Esophagus (tissue), 2 donors: ENCODE measurements around the gene PLEK. TPM values are rescaled to one million over a fixed set of nuclear protein-coding genes. Genes with fewer than 3 reads are reported as not detected.

Source experiments
- H3K27ac ChIP-seq, 2 donors: one replicate each; pipeline ENCODE4 v1.5.1; 2013; ENCODE audit warnings: low read depth in 2 of 2, mild to moderate bottlenecking in 2 of 2, inconsistent platforms in 1 of 2, low read length in 1 of 2, moderate library complexity in 1 of 2
- H3K27me3 ChIP-seq, 2 donors: one replicate each; pipeline ENCODE4 v1.6.1; 2013; ENCODE audit warnings: low read length in 2 of 2, control low read depth in 1 of 2, mild to moderate bottlenecking in 1 of 2; ENCODE audit not compliant: insufficient read depth in 2 of 2, control insufficient read depth in 1 of 2
- H3K36me3 ChIP-seq, 2 donors: one replicate each; pipeline ENCODE4 v1.6.1; 2013; ENCODE audit warnings: low read length in 1 of 2; ENCODE audit not compliant: control insufficient read depth in 2 of 2, insufficient read depth in 2 of 2
- H3K4me1 ChIP-seq, 2 donors: one replicate each; pipeline ENCODE4 v1.6.1; 2013; ENCODE audit warnings: low read length in 1 of 2; ENCODE audit not compliant: control insufficient read depth in 2 of 2, insufficient read depth in 2 of 2
- H3K4me3 ChIP-seq, 2 donors: one replicate each; pipeline ENCODE4 v1.5.1; 2013; ENCODE audit warnings: low read length in 2 of 2, mild to moderate bottlenecking in 2 of 2, low read depth in 1 of 2, moderate library complexity in 1 of 2
- H3K9me3 ChIP-seq, 2 donors: one replicate each; pipeline ENCODE4 v1.6.1; 2013; ENCODE audit warnings: mild to moderate bottlenecking in 2 of 2, low read depth in 1 of 2, low read length in 1 of 2, moderate library complexity in 1 of 2; ENCODE audit not compliant: control insufficient read depth in 2 of 2, insufficient read depth in 1 of 2
- WGBS, 2 donors: extraction: QIAGEN DNeasy Blood & Tissue Kit; methylation state at CpG; one replicate each; pipeline ENCODE4 v1.1.7; 2013; 5-methylcytosine and 5-hydroxymethylcytosine counted together
- polyA plus RNA-seq, 2 donors: library from polyadenylated mRNA; stranded (reverse); fragments of 200-250 nt; gene quantifications; one replicate each; pipeline ENCODE4 v1.2.3, GENCODE V29; 2013
- donor health status: healthy with polysubstance abuse.
- donor health status: Bipolar disorder and iron deficiency.

PLEK gene
- polyA plus RNA-seq, 2 donors = 1.2 to 1.4 TPM

- H3K36me3 ChIP-seq = no peaks in the 10 kb centered on the region
- H3K4me1 ChIP-seq = no peaks in the 10 kb centered on the region
- no peaks in the 10 kb centered on the region for H3K9me3 ChIP-seq
- H3K4me3 ChIP-seq = no peak overlapping the region
- 39 to 52% methylated on average over 5 of the region's 5 CpGs for WGBS, 2 donors
- H3K27me3 ChIP-seq = no peaks in the 10 kb centered on the region
- H3K27ac ChIP-seq = peak overlapping the region in 1 of 2 donors; percentile 64
Measured at GRCh38 chr2:68367953-68368653, 3.0 kb downstream of the PLEK start.

GRCh38 chr2:68368654-68369336, 3.7 kb downstream of the PLEK start:
- Histone ChIP-seq H3K27me3 (no peaks in the 10 kb centered on the region), H3K4me1 (no peaks in the 10 kb centered on the region), H3K9me3 (no peaks in the 10 kb centered on the region), H3K36me3 (no peaks in the 10 kb centered on the region), H3K27ac (peak overlapping the region in 1 of 2 donors; percentile 64), H3K4me3 (no peak overlapping the region)
- WGBS, 2 donors = 37 to 54% methylated on average over 6 of the region's 6 CpGs

- Histone ChIP-seq H3K27ac (no peak overlapping the region), H3K4me1 (no peaks in the 10 kb centered on the region), H3K36me3 (no peaks in the 10 kb centered on the region), H3K27me3 (no peaks in the 10 kb centered on the region), H3K4me3 (no peak overlapping the region), H3K9me3 (no peaks in the 10 kb centered on the region)
- 84 to 88% methylated on average over 10 of the region's 10 CpGs for WGBS, 2 donors
Measured at GRCh38 chr2:68369337-68369734, 4.3 kb downstream of the PLEK start.

GRCh38 chr2:68371138-68371537, 6.1 kb downstream of the PLEK start:
- Histone ChIP-seq H3K36me3 (no peaks in the 10 kb centered on the region), H3K4me1 (no peaks in the 10 kb centered on the region), H3K4me3 (no peak overlapping the region), H3K27ac (no peak overlapping the region), H3K9me3 (no peaks in the 10 kb centered on the region), H3K27me3 (no peaks in the 10 kb centered on the region)
- 62 to 69% methylated on average over 1 of the region's 1 CpG for WGBS, 2 donors

- Histone ChIP-seq H3K4me3 (no peak overlapping the region), H3K4me1 (no peaks in the 10 kb centered on the region), H3K9me3 (no peaks in the 10 kb centered on the region), H3K27ac (no peak overlapping the region), H3K27me3 (no peaks in the 10 kb centered on the region), H3K36me3 (no peaks in the 10 kb centered on the region)
- WGBS, 2 donors = 29 to 37% methylated on average over 3 of the region's 3 CpGs
Measured at GRCh38 chr2:68371581-68371980, 6.5 kb downstream of the PLEK start.

GRCh38 chr2:68372485-68372884, 7.4 kb downstream of the PLEK start:
- H3K27me3 ChIP-seq = no peaks in the 10 kb centered on the region
- H3K4me1 ChIP-seq = no peaks in the 10 kb centered on the region
- no peak overlapping the region for H3K4me3 ChIP-seq
- no peaks in the 10 kb centered on the region for H3K9me3 ChIP-seq
- no peak overlapping the region for H3K27ac ChIP-seq
- WGBS, 2 donors = 83 to 87% methylated on average over 2 of the region's 2 CpGs
- no peaks in the 10 kb centered on the region for H3K36me3 ChIP-seq

- Histone ChIP-seq H3K27ac (no peak overlapping the region), H3K27me3 (no peaks in the 10 kb centered on the region), H3K9me3 (no peaks in the 10 kb centered on the region), H3K4me1 (no peaks in the 10 kb centered on the region), H3K36me3 (no peaks in the 10 kb centered on the region), H3K4me3 (no peak overlapping the region)
- WGBS, 2 donors = 94 to 95% methylated on average over 2 of the region's 2 CpGs
Measured at GRCh38 chr2:68374184-68374583, 9.1 kb downstream of the PLEK start.

- H3K4me3 ChIP-seq = no peak overlapping the region
- no peaks in the 10 kb centered on the region for H3K27me3 ChIP-seq
- no peaks in the 10 kb centered on the region for H3K9me3 ChIP-seq
- H3K4me1 ChIP-seq = no peaks in the 10 kb centered on the region
- H3K36me3 ChIP-seq = no peaks in the 10 kb centered on the region
- no peak overlapping the region for H3K27ac ChIP-seq
Measured at GRCh38 chr2:68375582-68375981, 10.5 kb downstream of the PLEK start.

- Histone ChIP-seq H3K4me3 (no peak overlapping the region), H3K9me3 (no peaks in the 10 kb centered on the region), H3K27ac (no peak overlapping the region), H3K36me3 (no peaks in the 10 kb centered on the region), H3K4me1 (no peaks in the 10 kb centered on the region), H3K27me3 (no peaks in the 10 kb centered on the region)
- WGBS, 2 donors = 77 to 81% methylated on average over 3 of the region's 3 CpGs
Measured at GRCh38 chr2:68377137-68377780, 12.2 kb downstream of the PLEK start.
